Measurements from ENCODE around the gene COPZ1. TPM values are rescaled to one million over a fixed set of nuclear protein-coding genes. Genes with fewer than 3 reads are reported as not detected.

Gene COPZ1
- total RNA-seq, 1 experiment from 2014 or later, result 104 TPM

DNA sequence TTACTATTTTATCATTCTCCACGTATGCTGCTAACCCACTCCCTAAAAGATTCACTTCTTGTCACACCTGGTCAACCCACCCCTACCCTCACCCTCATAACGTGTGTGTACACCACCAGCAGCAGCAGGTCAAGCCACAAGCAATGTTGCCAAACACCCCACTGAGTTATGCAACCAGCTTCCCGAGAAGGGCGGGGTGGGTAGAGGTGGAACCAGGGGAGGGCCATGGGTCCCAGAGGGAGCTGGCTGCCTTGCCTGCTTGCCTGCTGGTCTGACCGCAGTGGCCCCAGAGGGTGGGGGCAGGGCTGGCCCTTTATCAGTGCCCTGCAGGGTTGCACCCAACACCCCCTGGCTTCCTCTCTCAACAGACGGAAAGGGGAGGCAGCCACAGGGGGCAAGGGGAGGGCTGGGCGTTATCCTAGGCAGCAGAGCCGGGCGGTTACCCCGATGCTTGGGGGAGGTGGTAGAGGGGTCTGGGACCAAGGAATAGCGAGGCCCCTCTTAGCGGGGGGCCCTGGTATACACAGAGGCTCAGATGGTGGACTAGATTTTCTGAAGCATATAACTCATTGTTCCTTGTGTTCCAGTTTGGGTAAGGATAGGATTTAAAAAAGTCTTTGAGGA, 20.6 kb upstream of the COPZ1 start:
- H4K20me1 ChIP-seq (ENCODE audit: control insufficient read depth, insufficient read depth, insufficient read length), result no peaks in the 10 kb centered on the region
- no peak overlapping the region for H2BK120ac ChIP-seq (ENCODE audit: low read depth, low read length, poor library complexity, severe bottlenecking)
- no peak overlapping the region for H3K4ac ChIP-seq (ENCODE audit: low read depth, low read length)
- no peaks in the 10 kb centered on the region for H3K79me1 ChIP-seq (ENCODE audit: insufficient read depth, low read depth, low read length, poor library complexity, severe bottlenecking)
- H3K18ac ChIP-seq (ENCODE audit: insufficient read length, low read depth, low read length), result no peak overlapping the region
- no peak overlapping the region for H2BK15ac ChIP-seq (ENCODE audit: low read depth, low read length)
- no peak overlapping the region for H3K56ac ChIP-seq (ENCODE audit: insufficient read length, low read depth, low read length)
- Mint-ChIP-seq H3K27ac (no peak overlapping the region), H3K9me3 (no peaks in the 10 kb centered on the region), H3K4me3 (no peak overlapping the region), H3K36me3 (ENCODE audit: insufficient read depth in 1 of 3, low read depth in 3 of 3) (no peaks in the 10 kb centered on the region), H3K27me3 (ENCODE audit: low read depth) (peaks cover 24% of the 10 kb centered on the region), H3K4me1 (peaks cover 54 to 62% of the 10 kb centered on the region in 2 experiments)
- no CpG with 5 or more reads among the region's 12 CpGs for WGBS (ENCODE audit: extremely low coverage, insufficient read length, low lambda C conversion rate)
- no peak overlapping the region for H4K8ac ChIP-seq (replicated peaks; ENCODE audit: insufficient read length, low read depth, low read length)
- H3K23me2 ChIP-seq (ENCODE audit: insufficient read length, low read depth, low read length, poor library complexity, severe bottlenecking), result peaks cover 6% of the 10 kb centered on the region
- no peak overlapping the region for H2AFZ ChIP-seq (ENCODE audit: low read length)
- peaks cover 7% of the 10 kb centered on the region; the same call in 1 of the 2 replicates for H3K27me3 ChIP-seq (ENCODE audit: insufficient read depth, low read length)
- no peak overlapping the region for H3K14ac ChIP-seq (ENCODE audit: insufficient read depth, low read length)
- no peak overlapping the region for H2BK20ac ChIP-seq (ENCODE audit: low read depth, low read length, poor library complexity, severe bottlenecking)
- no peak overlapping the region for H3K23ac ChIP-seq (ENCODE audit: insufficient read length, low read depth, low read length)
- H3K9ac ChIP-seq (ENCODE audit: extremely low read depth, insufficient read length, low read length), result no peak overlapping the region
- no peaks in the 10 kb centered on the region for H3K9me3 ChIP-seq (ENCODE audit: control insufficient read depth, low read depth, low read length)
- no peak overlapping the region for H4K91ac ChIP-seq (ENCODE audit: insufficient read length, low read depth, low read length)
- H3K79me2 ChIP-seq (ENCODE audit: insufficient read depth, low read length), result no peaks in the 10 kb centered on the region
- H3K4me2 ChIP-seq (ENCODE audit: insufficient read depth, insufficient read length, low read length), result no peak overlapping the region
- no peak overlapping the region for H2AK5ac ChIP-seq (ENCODE audit: insufficient read length, low read length)
- no peak overlapping the region for H4K5ac ChIP-seq (ENCODE audit: insufficient read length, low read depth, low read length)
- DNase-seq, result peak; percentile 65
- no peak overlapping the region for H2BK12ac ChIP-seq (ENCODE audit: insufficient read length, low read depth, low read length)
- no peak overlapping the region for H3K27ac ChIP-seq (ENCODE audit: insufficient read length, low read depth, low read length)
- H2BK5ac ChIP-seq (ENCODE audit: insufficient read length, low read length), result no peak overlapping the region
- H3K4me1 ChIP-seq (ENCODE audit: insufficient read depth, low read length), result peaks cover 11% of the 10 kb centered on the region; the same call in 1 of the 2 replicates
- no peak for TF ChIP-seq CTCF (conservative IDR thresholded peaks at IDR 0.05)
- H3T11ph ChIP-seq (ENCODE audit: low read length), result no peak overlapping the region

All from H9 (cell line).